ENCODE measurements around the gene RBAK. TPM values are rescaled to one million over a fixed set of nuclear protein-coding genes. Genes with fewer than 3 reads are reported as not detected.
A peak's percentile ranks its signal among the peaks of the same experiment; 100 is the strongest.

RBAK gene
- 8.0 TPM for total RNA-seq
- 7.9 TPM for polyA plus RNA-seq
- long read RNA-seq, donor 1, result 0 reads
- long read RNA-seq, donor 2, result 0 reads
- long read RNA-seq, donor 3, full-length matches to known transcripts, result 2 of 2 reads
- long read RNA-seq, donor 3, partial matches to known transcripts, result 0 of 2 reads
- long read RNA-seq, donor 3, other reads (novel, unspliced or antisense), result 0 of 2 reads
- long read RNA-seq, donor 4, result 0 reads
- long read RNA-seq, donor 5, full-length matches to known transcripts, result 2 of 2 reads
- long read RNA-seq, donor 5, partial matches to known transcripts, result 0 of 2 reads
- long read RNA-seq, donor 5, other reads (novel, unspliced or antisense), result 0 of 2 reads
- long read RNA-seq, donor 6, full-length matches to known transcripts, result 1 of 1 reads
- long read RNA-seq, donor 6, partial matches to known transcripts, result 0 of 1 reads
- long read RNA-seq, donor 6, other reads (novel, unspliced or antisense), result 0 of 1 reads
- long read RNA-seq, donor 7, full-length matches to known transcripts, result 1 of 1 reads
- long read RNA-seq, donor 7, partial matches to known transcripts, result 0 of 1 reads
- long read RNA-seq, donor 7, other reads (novel, unspliced or antisense), result 0 of 1 reads
- long read RNA-seq, donor 8, full-length matches to known transcripts, result 1 of 1 reads
- long read RNA-seq, donor 8, partial matches to known transcripts, result 0 of 1 reads
- long read RNA-seq, donor 8, other reads (novel, unspliced or antisense), result 0 of 1 reads
- long read RNA-seq, donor 9, full-length matches to known transcripts, result 3 of 3 reads
- long read RNA-seq, donor 9, partial matches to known transcripts, result 0 of 3 reads
- long read RNA-seq, donor 9, other reads (novel, unspliced or antisense), result 0 of 3 reads
- long read RNA-seq, donor 10, full-length matches to known transcripts, result 2 of 2 reads
- long read RNA-seq, donor 10, partial matches to known transcripts, result 0 of 2 reads
- long read RNA-seq, donor 10, other reads (novel, unspliced or antisense), result 0 of 2 reads

GRCh38 chr7:5045558-5046396 lies at the start of gene RBAK:
Gene RBAK (plus strand): TSS chr7:5045860. CDS start chr7:5048077, 2,217 bp downstream.
- peak; percentile 87 to 97 (median 91) for DNase-seq (ENCODE audit: low read depth in 6 of 9, low spot score in 9 of 9)
- H3K4me1 ChIP-seq (ENCODE audit: control insufficient read depth in 2 of 2, insufficient read depth in 2 of 2, low read length in 2 of 2), result peaks cover 8 to 19% of the 10 kb centered on the region in 2 donors
- no peaks in the 10 kb centered on the region for H3K27me3 ChIP-seq (ENCODE audit: control insufficient read depth in 2 of 2, insufficient read depth in 1 of 2, low read length in 1 of 2)
- H3K4me3 ChIP-seq (ENCODE audit: low read length in 2 of 2), result peak within 1 kb of the TSS; percentile 76 to 84
- peaks cover 0 to 3% of the 10 kb centered on the region in 2 donors for H3K9me3 ChIP-seq (ENCODE audit: control insufficient read depth in 2 of 2, insufficient read depth in 1 of 2, low read length in 1 of 2)
- WGBS, result under 1% methylated on average over 69 of the region's 69 CpGs
- H3K27ac ChIP-seq (ENCODE audit: low read depth in 1 of 2, low read length in 1 of 2), result peak within 1 kb of the TSS; percentile 43 to 53
- H3K36me3 ChIP-seq (ENCODE audit: control insufficient read depth in 2 of 2, insufficient read depth in 2 of 2, low read length in 1 of 2), result peaks cover 8 to 23% of the 10 kb centered on the region in 2 donors

- Histone ChIP-seq H3K27me3 (ENCODE audit: control insufficient read depth in 2 of 2, insufficient read depth in 1 of 2, low read length in 1 of 2) (no peaks in the 10 kb centered on the region), H3K4me3 (ENCODE audit: low read length in 2 of 2) (no peak overlapping the region), H3K4me1 (ENCODE audit: control insufficient read depth in 2 of 2, insufficient read depth in 2 of 2, low read length in 2 of 2) (peaks cover 5 to 17% of the 10 kb centered on the region in 2 donors), H3K36me3 (ENCODE audit: control insufficient read depth in 2 of 2, insufficient read depth in 2 of 2, low read length in 1 of 2) (peaks cover 35 to 48% of the 10 kb centered on the region in 2 donors), H3K27ac (ENCODE audit: low read depth in 1 of 2, low read length in 1 of 2) (no peak overlapping the region), H3K9me3 (ENCODE audit: control insufficient read depth in 2 of 2, insufficient read depth in 1 of 2, low read length in 1 of 2) (no peaks in the 10 kb centered on the region)
- no peak for DNase-seq (ENCODE audit: low read depth in 6 of 9, low spot score in 9 of 9)
- WGBS, result 97% methylated on average over 7 of the region's 7 CpGs
Observed at GRCh38 chr7:4996696-4997222, 48.9 kb upstream of the RBAK start.

DNA sequence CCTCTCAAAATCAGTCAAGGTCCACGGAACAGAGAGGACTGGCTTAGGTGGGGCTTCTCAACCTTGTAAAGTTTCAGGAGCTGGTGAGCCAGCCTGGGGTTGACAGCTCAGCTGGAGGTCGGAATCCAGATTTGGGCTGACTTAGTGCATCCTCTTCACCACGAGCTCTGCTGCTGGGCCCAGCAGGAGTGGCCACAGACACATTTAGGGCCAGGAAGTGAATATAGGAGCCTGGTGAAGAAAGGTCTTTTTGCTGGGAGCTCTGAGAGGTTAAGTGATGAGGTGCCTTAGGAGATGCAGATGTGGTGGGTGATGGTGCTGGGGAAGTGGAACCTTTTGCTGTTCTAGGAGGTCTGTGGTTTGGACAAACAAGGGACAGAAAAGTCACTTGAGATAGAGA lies 47.4 kb upstream of the RBAK start:
- DNase-seq (ENCODE audit: low read depth in 6 of 9, low spot score in 9 of 9), result no peak
- H3K4me3 ChIP-seq (ENCODE audit: low read length in 2 of 2), result no peak overlapping the region
- peaks cover 29 to 35% of the 10 kb centered on the region in 2 donors for H3K36me3 ChIP-seq (ENCODE audit: control insufficient read depth in 2 of 2, insufficient read depth in 2 of 2, low read length in 1 of 2)
- no peaks in the 10 kb centered on the region for H3K27me3 ChIP-seq (ENCODE audit: control insufficient read depth in 2 of 2, insufficient read depth in 1 of 2, low read length in 1 of 2)
- H3K4me1 ChIP-seq (ENCODE audit: control insufficient read depth in 2 of 2, insufficient read depth in 2 of 2, low read length in 2 of 2), result peaks cover 5 to 17% of the 10 kb centered on the region in 2 donors
- WGBS, result 96% methylated on average over 3 of the region's 3 CpGs
- no peak overlapping the region for H3K27ac ChIP-seq (ENCODE audit: low read depth in 1 of 2, low read length in 1 of 2)
- no peaks in the 10 kb centered on the region for H3K9me3 ChIP-seq (ENCODE audit: control insufficient read depth in 2 of 2, insufficient read depth in 1 of 2, low read length in 1 of 2)

GRCh38 chr7:4998910-4999309 lies 46.8 kb upstream of the RBAK start:
- Histone ChIP-seq H3K4me1 (ENCODE audit: control insufficient read depth in 2 of 2, insufficient read depth in 2 of 2, low read length in 2 of 2) (peaks cover 5 to 17% of the 10 kb centered on the region in 2 donors), H3K27ac (ENCODE audit: low read depth in 1 of 2, low read length in 1 of 2) (peak overlapping the region in 1 of 2 donors; percentile 48), H3K9me3 (ENCODE audit: control insufficient read depth in 2 of 2, insufficient read depth in 1 of 2, low read length in 1 of 2) (no peaks in the 10 kb centered on the region), H3K4me3 (ENCODE audit: low read length in 2 of 2) (no peak overlapping the region), H3K27me3 (ENCODE audit: control insufficient read depth in 2 of 2, insufficient read depth in 1 of 2, low read length in 1 of 2) (no peaks in the 10 kb centered on the region), H3K36me3 (ENCODE audit: control insufficient read depth in 2 of 2, insufficient read depth in 2 of 2, low read length in 1 of 2) (peaks cover 27 to 30% of the 10 kb centered on the region in 2 donors)
- 96% methylated on average over 7 of the region's 7 CpGs for WGBS
- DNase-seq (ENCODE audit: low read depth in 6 of 9, low spot score in 9 of 9), result no peak

- peaks cover 5 to 17% of the 10 kb centered on the region in 2 donors for H3K4me1 ChIP-seq (ENCODE audit: control insufficient read depth in 2 of 2, insufficient read depth in 2 of 2, low read length in 2 of 2)
- peaks cover 23 to 29% of the 10 kb centered on the region in 2 donors for H3K36me3 ChIP-seq (ENCODE audit: control insufficient read depth in 2 of 2, insufficient read depth in 2 of 2, low read length in 1 of 2)
- DNase-seq (ENCODE audit: low read depth in 6 of 9, low spot score in 9 of 9), result peak in 6 of 9 donors; percentile 5 to 54 (median 15)
- H3K27ac ChIP-seq (ENCODE audit: low read depth in 1 of 2, low read length in 1 of 2), result peak overlapping the region in 1 of 2 donors; percentile 48
- H3K9me3 ChIP-seq (ENCODE audit: control insufficient read depth in 2 of 2, insufficient read depth in 1 of 2, low read length in 1 of 2), result no peaks in the 10 kb centered on the region
- H3K4me3 ChIP-seq (ENCODE audit: low read length in 2 of 2), result no peak overlapping the region
- 83% methylated on average over 5 of the region's 5 CpGs for WGBS
- no peaks in the 10 kb centered on the region for H3K27me3 ChIP-seq (ENCODE audit: control insufficient read depth in 2 of 2, insufficient read depth in 1 of 2, low read length in 1 of 2)
Observed at GRCh38 chr7:4999369-4999950, 46.2 kb upstream of the RBAK start.

DNA sequence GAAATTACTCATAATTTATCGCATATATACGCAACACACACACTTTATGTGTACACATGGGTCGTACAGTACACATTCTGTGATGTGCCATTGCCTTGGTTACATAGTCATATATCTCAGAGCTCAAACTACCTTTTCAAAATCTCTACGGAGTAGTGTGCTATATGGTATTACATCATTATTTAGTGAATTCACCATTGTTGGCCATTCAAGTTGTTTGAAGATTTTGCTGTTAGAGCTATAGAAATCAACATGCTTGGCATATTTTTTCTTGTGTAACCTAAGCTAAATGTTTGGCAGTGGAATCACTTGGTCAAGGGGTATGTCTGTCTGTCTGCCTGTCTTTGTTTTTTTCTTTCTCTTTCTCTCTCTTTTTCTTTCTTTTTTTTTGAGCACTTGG lies 44.7 kb upstream of the RBAK start:
- peaks cover 5 to 17% of the 10 kb centered on the region in 2 donors for H3K4me1 ChIP-seq (ENCODE audit: control insufficient read depth in 2 of 2, insufficient read depth in 2 of 2, low read length in 2 of 2)
- H3K4me3 ChIP-seq (ENCODE audit: low read length in 2 of 2), result no peak overlapping the region
- no peaks in the 10 kb centered on the region for H3K27me3 ChIP-seq (ENCODE audit: control insufficient read depth in 2 of 2, insufficient read depth in 1 of 2, low read length in 1 of 2)
- no peak for DNase-seq (ENCODE audit: low read depth in 6 of 9, low spot score in 9 of 9)
- H3K9me3 ChIP-seq (ENCODE audit: control insufficient read depth in 2 of 2, insufficient read depth in 1 of 2, low read length in 1 of 2), result no peaks in the 10 kb centered on the region
- 98% methylated on average over 4 of the region's 4 CpGs for WGBS
- no peak overlapping the region for H3K27ac ChIP-seq (ENCODE audit: low read depth in 1 of 2, low read length in 1 of 2)
- H3K36me3 ChIP-seq (ENCODE audit: control insufficient read depth in 2 of 2, insufficient read depth in 2 of 2, low read length in 1 of 2), result peaks cover 16 to 18% of the 10 kb centered on the region in 2 donors

GRCh38 chr7:5001911-5002310 lies 43.7 kb upstream of the RBAK start:
- Histone ChIP-seq H3K9me3 (ENCODE audit: control insufficient read depth in 2 of 2, insufficient read depth in 1 of 2, low read length in 1 of 2) (no peaks in the 10 kb centered on the region), H3K4me1 (ENCODE audit: control insufficient read depth in 2 of 2, insufficient read depth in 2 of 2, low read length in 2 of 2) (peaks cover 5 to 17% of the 10 kb centered on the region in 2 donors), H3K4me3 (ENCODE audit: low read length in 2 of 2) (no peak overlapping the region), H3K36me3 (ENCODE audit: control insufficient read depth in 2 of 2, insufficient read depth in 2 of 2, low read length in 1 of 2) (peaks cover 8 to 9% of the 10 kb centered on the region in 2 donors), H3K27ac (ENCODE audit: low read depth in 1 of 2, low read length in 1 of 2) (no peak overlapping the region), H3K27me3 (ENCODE audit: control insufficient read depth in 2 of 2, insufficient read depth in 1 of 2, low read length in 1 of 2) (no peaks in the 10 kb centered on the region)
- 95% methylated on average over 5 of the region's 5 CpGs for WGBS
- DNase-seq (ENCODE audit: low read depth in 6 of 9, low spot score in 9 of 9), result no peak

GRCh38 chr7:5005066-5005465 lies 40.6 kb upstream of the RBAK start:
- WGBS, result 96% methylated on average over 1 of the region's 1 CpG
- Histone ChIP-seq H3K27me3 (ENCODE audit: control insufficient read depth in 2 of 2, insufficient read depth in 1 of 2, low read length in 1 of 2) (no peaks in the 10 kb centered on the region), H3K9me3 (ENCODE audit: control insufficient read depth in 2 of 2, insufficient read depth in 1 of 2, low read length in 1 of 2) (no peaks in the 10 kb centered on the region), H3K4me3 (ENCODE audit: low read length in 2 of 2) (no peak overlapping the region), H3K36me3 (ENCODE audit: control insufficient read depth in 2 of 2, insufficient read depth in 2 of 2, low read length in 1 of 2) (no peaks in the 10 kb centered on the region), H3K27ac (ENCODE audit: low read depth in 1 of 2, low read length in 1 of 2) (no peak overlapping the region), H3K4me1 (ENCODE audit: control insufficient read depth in 2 of 2, insufficient read depth in 2 of 2, low read length in 2 of 2) (no peaks in the 10 kb centered on the region)
- no peak for DNase-seq (ENCODE audit: low read depth in 6 of 9, low spot score in 9 of 9)
